Measurements from ENCODE around the gene EML1.

GRCh38 chr14:99756796-99757195 lies 36.4 kb upstream of the EML1 start:
- TF ChIP-seq CTCF (conservative IDR thresholded peaks at IDR 0.05; ENCODE audit: low read depth, low read length) (no peak), EZH2 (IDR thresholded peaks at IDR 0.05; ENCODE audit: low read length, unreplicated experiment) (no peak)

Measured in PC-3 (cell line).